NCI-H748 (cell line): ENCODE measurements around the gene KLHDC10.
"Not testable (repeated sequence)": the region's sequence is repeated elsewhere in the genome, so short reads cannot be mapped to it uniquely, and the experiment has no call there.

Experiments
- DNase-seq: peaks from one replicate; lab custom pipeline; 2025; ENCODE audit not compliant: unreplicated experiment; lab: John Stamatoyannopoulos, UW

Gene KLHDC10

DNA sequence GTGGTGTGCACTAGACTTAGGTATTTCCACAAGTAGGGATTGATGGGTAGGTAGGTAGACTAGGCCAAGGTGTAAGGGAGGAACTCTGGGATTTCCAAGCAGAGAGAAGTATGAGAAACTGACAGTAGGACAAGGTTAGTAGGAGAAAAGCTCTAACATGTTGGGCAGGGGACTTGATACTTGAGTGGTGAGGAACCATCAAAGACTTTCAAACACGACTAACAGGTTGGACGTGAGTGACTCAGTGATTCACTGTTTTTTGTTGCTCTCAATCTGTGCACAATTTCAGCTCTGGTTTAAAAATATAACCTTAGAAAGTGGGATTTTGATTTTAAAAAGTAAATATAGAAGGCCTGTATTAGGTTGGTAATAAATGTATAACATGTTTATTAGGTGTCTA is 44.4 kb downstream of the KLHDC10 start:
- no peak for DNase-seq

DNA sequence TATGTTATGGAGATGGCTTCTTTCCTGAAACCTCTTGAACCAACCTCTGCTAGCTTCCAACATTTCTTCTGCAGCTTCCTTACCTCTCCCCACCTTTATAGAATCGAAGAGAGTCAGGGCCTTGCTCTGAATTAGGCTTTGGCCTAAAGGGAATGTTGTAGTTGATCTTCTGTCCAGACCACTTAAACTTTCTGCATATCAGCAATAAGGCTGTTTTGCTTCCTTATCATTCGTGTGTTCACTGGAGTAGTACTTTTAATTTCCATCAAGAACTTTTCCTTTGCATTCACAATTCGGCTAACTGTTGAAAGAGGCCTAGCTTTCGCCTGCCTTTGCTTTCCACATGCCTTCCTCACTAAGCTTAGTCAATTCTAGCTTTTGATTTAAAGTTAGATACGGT is 48.0 kb downstream of the KLHDC10 start:
- no peak for DNase-seq

DNA sequence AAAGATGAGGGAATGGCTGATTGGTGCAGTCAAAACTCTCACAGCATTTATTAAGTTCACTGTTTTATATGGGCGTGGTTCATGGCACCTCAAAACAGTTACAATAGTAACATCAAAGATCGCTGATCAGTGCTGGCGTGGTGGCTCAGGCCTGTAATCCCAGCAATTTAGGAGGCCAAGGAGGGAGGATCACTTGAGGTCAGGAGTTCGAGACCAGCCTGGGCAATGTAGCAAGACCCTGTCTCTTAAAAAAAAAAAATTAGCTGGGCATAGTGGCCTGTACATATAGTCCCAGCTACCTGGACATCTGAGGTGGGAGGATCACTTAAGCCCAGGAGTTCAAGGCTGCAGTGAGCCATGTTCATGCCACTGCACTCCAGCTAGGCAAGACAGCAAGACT is 48.5 kb downstream of the KLHDC10 start:
- DNase-seq = no peak

DNA sequence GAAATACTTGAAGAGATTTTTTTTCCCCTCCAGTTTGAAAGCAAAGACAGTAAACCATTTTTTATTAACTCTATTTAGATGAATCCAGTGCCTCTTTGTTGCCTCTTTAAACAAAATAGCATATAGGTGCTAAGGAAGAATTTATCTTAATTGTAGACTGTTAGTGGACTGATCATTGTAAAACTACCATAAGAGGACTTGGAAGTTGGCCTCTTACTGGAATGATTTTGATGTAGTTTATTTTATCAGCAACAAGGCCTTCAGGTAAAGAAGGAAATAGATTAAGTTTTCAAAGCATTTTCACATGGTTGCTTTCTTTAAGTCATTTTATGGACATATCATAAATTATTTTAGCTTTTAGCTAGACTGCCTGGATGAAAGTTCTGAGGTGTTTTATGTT is 53.2 kb downstream of the KLHDC10 start:
- DNase-seq = no peak

DNA sequence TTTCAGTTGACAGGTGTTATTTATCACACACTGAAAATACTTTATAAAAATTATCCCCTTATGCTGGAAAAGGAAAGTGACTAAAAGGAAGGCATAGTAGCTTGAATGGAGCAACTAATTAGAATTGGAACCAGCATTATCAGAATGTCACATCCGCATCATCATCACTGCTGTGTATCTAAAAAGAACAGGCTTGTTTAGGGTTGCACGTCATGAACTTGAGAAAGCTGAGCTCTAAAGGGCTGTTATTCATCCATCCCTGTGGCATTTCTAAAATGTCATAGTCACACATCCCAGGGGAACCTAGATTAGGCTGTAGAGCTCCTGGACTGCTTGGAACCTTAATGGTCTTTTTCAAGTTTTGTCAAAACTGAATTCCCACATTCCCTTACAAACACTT is 54.4 kb downstream of the KLHDC10 start:
- no peak for DNase-seq

DNA sequence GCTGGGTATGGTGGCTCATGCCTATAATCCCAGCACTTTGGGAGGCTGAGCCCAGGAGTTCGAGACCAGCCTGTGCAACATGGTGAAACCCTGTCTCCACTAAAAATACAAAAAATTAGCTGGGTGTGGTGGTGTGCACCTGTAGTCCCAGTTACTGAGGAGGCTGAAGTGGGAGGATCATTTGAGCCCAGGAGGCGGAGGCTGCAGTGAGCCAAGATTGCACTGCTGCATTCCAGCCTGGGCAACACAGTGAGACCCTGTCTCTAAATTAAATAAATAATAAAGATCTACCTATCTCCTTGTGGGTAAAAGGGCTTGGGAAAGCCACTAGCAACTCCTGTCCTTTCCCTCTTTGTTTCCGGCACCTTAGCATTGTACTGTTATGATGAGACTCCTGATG is 56.5 kb downstream of the KLHDC10 start:
- DNase-seq = not testable (repeated sequence)

DNA sequence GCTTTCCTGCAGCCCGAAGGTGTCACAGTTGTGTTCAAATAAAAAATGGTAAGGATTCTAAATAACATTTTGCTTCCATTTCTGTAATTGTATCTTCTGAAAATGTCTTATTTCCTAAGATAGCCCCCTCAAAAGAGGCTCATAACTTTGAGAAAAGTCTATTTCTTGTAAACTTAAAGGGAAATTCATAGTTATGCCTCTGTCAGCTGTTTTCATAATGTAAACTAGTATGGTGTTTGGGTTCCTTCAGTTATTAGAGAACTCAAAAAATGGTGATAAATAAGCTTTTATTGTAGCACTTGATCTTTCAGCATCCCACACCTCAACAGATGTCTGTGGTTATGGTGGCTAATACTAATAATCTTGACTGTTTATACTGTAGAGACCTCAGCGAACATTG is 57.1 kb downstream of the KLHDC10 start:
- no peak for DNase-seq

DNA sequence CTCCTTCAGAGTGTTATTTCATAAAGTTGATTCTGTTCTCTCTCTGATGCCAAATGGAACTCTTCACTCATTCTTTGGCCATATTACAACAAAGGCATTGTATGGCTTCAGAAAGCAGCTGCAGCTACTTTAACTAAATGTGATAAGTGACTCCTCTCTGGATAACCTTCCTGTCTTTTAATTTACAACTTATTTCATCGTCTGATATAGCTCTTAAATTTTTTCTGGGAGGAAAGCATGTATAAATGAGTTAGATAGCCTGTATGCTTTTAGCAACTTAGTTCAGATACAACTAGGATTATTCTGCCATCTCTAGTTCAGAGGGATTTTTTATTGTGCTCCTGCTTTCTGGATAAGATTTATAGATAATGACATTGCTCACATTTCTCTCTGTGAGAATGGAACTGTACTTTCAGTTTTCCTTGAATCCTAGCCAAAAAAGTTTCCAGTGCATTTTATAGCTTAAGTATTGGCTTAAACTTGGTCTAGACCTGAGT is 57.5 kb downstream of the KLHDC10 start:
- no peak for DNase-seq

DNA sequence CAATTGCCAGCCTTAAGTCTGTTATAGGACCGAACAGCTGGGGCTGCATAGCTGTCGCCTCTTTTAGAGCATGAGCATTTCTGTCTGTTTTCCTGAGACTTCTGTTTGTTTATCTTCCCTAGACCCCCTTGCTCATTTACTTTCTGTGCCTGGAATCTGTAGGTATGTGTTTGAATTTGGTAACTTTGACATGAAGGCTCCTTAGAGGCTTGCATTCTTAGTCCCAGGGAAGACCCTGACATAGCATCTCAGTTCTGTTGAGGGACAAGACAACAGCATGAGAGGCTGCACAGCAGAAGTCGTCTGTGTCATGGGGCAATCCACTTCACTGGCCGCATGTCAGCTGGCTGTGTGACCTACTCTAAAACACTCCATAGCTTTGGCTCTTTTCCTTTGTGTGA is 58.7 kb downstream of the KLHDC10 start:
- no peak for DNase-seq

DNA sequence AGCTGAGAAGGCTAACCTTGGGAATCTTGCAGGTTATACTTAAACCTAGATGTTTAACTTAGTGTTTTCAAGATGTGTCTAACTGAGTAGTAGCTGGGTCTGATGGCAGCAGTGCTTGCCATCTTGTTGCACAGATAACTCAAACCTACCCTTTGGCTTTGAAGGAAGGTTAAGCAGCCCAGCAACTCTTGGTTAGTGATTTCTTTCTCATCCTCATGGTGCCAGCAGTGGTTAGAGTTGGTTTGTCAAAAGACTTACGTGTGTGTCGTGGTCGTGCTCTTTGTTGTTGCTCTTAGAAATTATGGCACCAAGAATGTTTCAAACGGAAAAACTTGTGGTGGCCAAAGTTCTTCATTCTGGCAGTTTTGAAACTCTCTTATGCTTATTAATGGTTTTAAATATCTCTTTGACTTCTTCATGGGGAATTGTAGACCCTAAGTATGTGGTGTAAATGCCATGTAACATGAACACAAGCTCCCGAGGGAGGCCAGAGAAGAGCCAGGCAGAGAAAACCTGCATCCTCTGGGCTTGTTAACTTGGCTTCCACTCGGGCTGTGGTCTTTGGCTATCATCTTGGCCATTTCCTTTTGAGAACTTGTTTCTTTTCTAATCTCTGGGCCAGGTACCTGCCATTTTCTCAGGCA is 61.0 kb downstream of the KLHDC10 start:
- DNase-seq = no peak

DNA sequence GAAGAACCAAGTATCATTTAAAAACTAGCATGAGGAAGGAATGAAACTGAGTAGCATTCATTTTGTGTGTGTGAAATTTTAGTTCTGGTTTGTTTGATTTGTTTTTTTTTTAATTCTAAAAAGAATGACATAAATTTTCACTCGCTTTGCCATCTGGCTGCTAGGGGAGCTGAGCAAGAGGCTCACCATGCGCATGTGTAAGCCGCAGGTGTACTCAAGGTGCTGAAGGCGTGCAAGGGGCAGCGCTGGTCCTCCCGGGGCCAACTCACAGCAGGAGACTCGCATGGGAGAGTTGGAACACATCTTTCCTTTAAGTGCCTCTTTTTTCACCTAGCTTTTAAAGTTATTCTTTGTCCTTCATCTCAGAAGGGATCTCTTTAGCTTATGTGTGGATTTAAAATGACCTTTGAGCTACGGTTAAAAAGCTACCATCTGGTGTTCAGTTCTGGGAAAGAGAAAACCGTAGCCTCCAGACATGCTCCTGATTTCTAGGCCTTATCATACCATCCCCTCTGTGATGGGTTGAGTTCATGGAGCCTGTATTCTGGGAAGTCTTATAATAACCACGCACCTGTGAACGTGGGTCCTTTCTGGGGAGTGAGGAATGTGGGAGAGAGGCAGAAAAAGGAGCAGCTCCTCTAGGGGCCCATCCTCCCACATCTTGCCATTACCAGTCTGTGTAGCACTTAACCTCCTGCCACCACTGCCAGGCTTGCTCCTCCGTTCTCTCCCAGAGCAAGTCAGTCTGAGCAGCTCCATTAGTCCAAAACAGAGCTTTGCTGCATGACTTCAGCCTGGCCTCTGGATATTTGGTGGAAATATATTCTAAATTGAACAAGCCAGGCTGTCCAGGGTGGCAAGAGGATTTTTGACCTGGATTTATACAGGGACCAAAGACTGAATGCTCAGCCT is 61.9 kb downstream of the KLHDC10 start:
- DNase-seq = no peak

DNA sequence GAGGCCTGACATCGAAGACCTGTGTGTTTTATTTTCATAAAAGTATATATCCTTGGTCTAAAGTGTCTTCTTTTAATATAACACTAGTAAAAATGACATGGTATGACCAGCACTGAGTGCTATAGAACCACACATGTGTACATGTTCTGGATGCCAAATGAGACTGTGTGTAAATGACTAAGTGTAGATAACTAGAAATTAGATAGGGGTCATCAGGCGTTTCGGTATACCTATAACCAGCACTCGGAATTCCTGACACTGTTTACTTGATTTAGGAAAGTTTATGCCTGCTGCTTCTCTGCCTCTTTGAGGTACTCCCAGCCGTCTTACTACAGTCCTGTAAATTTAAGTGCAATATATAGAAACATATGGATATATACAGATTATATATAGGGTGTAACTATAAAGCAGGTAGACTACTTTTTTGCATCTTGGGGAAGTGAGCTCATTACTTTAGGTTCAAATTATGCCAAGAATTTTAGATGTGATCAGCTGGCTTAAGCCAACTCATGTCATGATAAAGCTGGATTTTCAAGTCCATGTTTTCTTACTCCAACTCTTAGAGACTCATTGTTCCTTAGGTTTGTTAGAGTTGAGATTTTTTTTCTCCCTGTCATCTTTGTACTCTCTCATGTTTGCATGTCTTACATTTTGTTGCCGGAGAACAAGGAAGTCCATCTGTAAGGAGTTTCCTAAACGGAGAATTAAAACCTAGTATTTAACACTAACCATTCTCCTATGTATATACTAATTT is 62.9 kb downstream of the KLHDC10 start:
- no peak for DNase-seq

DNA sequence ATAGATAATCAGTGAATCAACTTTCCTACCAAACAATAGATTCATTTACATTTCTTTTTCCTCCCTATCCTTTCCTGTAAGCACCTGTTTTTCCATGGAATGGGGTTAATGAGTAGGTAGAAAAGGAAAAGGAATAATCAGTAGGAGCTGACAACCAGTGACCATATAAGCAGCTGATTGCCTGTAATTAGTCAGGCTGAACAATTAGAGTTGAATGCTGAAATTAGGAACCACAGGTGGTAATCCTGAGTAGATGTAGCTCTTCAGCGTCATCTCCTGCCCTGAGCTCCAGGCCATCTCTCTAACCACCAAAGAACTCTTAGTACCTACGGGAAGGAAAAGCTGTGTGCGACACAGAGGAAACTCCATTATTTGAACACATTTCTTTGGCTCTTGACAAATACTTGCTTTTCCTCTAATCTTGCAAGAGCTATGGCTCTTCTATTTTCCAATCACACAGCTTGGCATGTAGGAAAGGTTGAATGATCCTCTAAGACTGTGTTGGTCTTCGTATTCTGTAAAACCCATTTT is 63.8 kb downstream of the KLHDC10 start:
- peak; percentile 77 for DNase-seq

DNA sequence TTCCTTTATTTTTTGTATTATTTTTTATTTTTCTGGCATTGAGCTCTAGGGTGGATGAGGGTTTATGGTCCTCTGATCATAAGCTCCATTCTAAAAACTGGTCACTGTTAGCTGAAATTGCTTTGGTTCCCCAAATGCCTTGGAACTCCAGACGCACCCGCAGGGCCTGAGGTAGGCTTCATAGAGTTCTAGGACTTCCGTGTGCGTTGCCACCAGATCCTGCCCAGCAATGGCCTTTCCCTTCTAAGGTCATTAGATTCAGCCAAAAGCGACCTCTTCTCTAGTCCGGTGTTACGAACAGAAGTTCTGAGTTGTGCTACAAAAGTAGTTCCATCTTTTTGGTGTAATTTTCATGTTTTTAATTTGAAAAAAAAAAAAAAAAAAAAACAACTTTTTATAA is 64.4 kb downstream of the KLHDC10 start:
- no peak for DNase-seq

DNA sequence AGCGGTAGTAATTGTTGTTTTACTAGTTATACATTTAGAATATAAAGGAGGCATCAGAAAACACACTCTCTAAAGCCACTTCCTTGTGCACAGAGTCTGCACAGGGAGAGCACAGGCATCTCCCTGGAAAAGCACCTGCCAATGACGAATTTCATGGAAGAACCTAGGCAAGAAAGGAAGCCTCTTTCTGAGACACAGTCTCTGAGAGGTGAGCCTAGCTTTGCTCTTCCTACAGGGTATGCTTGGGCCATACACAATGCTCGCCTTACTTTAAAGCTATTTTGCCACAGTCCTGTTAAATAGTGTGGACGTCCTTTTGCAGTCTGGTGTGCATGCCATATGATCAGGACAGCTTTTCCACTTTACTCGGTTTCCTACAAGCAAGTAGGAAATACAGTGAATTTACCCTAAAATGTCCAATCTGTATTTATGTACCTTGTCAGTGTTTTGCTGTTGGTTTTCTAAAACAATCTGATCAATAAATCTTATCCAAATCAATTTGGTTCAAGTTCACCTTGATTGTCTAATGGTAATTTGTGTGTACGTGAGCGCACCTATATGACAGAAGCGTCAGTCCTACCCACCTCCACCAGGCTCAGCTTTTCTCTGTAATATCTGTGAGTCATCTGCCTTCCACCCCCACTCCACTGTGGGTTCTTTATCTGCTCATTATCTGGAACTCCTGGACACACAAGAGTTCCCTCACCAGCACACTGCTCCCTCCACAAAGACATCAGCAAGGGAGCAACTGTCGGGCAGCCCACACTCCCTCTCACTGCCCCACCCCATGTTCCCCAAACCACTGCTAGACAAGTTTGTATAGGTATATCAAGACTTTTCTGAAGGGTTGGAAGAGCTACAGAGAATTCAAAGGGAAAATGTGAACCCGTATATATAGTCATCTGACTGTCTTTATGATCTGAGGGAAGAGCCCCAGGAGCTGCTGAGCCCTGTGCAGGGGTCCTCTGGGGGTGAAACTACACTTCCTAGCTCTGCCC is 65.2 kb downstream of the KLHDC10 start:
- no peak for DNase-seq

DNA sequence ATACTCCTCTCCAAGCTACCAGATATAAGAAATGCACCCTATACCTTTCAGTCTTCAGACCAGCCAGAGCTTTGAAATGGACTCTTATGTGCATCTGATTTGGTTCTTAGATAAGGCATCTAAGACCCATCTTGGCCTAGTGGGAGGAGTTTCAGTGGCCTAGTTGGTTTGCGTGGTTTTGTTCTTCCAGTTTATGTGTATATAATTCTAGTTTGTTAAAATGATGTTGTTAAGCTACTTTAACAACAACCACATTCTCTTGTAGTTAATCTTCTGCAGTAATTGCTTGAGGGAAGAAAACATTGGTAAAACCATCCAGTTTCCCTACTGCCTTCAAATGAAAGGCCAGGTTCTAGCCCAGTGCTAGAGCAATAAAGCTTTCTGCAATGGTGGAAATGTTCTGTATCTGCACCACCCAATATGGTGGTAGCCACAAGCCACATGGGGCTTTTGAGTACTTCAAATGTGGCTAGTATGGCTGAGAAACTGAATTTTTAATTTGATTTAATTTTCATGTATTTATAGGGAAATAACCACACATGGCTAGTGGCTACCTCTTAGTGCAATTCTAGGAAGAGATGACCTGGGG is 66.3 kb downstream of the KLHDC10 start:
- no peak for DNase-seq

DNA sequence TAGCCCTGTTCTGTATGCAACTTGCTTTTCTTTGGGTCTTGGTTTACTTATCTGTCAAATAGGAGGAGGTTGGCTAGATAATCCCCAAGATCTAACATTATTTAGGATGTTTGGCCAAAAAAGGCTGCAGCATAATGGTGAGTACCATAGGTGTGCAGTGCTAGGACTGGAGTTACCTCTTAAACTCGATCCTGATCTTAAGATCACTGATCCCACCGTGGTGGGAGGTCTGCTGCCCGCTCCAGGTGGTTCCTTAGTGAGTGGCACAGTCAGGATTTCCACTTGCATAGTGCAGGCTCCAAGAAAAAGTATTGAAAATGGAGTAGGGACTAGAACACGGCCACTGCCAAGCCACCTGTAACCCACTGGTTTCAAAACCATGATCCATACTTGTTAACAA is 66.9 kb downstream of the KLHDC10 start:
- no peak for DNase-seq

DNA sequence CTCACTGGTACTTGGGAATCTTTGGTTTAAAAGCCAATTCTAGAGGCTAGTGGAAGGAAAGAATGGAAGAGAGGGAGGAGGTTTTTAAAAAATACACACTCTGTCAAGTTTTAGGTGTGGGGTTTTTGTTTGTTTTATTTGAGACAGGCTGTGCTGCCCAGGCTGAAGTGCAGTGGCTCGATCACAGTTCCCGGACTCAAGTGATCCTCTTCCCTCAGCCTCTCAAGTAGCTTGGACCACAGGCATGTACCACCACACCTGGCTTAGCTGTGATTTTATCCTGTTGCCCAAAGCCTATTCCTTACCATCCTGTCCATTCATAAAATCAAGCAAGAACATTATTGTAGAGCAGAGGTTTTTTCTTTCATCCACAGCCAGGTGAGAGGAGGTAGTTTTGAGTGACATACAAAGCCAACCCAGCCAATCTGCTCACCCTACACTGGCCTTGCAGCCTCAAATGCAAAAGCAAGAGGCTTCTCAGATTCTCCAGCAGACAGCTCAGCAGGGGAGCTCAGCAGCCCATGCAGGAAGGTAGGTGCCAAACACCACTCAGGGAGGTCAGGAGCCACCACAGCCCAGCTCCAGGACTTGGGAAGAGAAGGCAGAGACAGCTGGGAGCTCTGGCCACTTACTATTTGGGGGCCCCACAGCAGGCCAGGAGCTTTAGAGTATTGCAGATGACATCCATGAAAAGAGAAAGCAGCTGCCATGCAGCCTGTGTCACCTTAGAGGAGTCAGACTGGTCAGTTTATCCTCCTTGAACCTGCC is 69.0 kb downstream of the KLHDC10 start:
- no peak for DNase-seq

DNA sequence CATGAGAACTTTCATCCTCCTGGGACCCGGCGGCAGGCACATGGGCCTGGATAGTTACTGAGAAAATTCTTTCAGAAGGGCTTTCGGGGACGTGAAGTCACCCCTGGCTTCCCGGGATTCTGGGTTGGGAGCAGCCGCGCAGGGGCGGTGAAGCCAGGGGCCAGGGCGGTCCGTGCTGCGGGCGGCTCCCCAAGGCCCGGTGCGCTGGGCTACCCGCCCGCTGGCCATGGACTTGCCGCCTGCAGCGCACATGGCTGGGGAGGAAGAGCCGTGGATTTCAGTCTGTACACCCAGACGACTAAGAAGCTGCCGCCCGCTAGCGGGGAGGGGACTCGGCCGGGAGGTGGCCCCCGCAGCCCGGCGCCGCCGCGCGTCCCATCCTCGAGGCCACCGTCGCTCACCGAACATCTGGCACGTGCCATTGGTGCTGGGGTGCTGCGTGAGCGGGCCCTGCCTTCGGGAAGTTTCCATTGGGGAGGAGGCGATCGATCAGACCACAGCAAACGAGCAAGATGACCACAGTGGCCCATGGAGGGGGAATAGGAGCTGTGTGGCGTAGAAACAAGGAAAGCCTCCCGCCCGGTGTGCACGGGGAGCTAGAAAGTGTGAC is 70.3 kb downstream of the KLHDC10 start:
- DNase-seq = no peak
